DND-41 (cell line): ENCODE results near the gene AKT3.

Experiments used
- EZH2 ChIP-seq: IDR thresholded peaks from 3 replicates; pipeline ENCODE4 v1.6.1; 2012; ENCODE audit warnings: borderline replicate concordance, low read depth, mild to moderate bottlenecking, moderate library complexity, low read length, inconsistent platforms; ENCODE audit not compliant: severe bottlenecking
- TF ChIP-seq, protein P1 (sequence below): IDR thresholded peaks from 2 replicates; pipeline ENCODE4 v1.5.1; 2012; ENCODE audit warnings: borderline replicate concordance, low read length, moderate library complexity, mild to moderate bottlenecking; ENCODE audit not compliant: poor library complexity, severe bottlenecking; ENCODE audit errors: extremely low read depth

DNA sequence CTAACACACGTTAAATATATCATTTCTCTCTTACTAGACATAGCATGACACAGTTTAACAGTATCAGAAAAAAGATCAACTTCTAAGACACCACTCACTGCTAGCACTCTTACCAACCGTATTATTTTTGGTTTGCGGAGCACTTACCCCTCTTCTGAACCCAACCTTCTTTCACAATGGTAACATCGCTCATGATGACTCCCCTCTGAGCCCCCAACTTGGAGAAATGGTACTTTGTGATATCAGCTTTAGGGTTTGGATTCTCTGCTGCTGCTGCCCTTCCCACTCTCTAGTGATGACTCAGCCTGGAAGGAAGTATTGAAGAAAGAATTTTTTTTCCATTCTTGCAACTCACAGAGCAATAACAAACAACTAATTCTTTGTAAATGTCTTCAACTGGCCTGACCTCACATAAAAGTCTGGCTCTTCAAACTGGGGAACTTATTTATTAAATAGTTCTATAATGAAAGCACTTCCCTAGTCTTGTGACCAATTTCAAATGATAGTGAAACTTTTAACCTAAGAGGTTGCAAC lies 7.0 kb downstream of the AKT3 start:
- TF ChIP-seq, protein P1, sequence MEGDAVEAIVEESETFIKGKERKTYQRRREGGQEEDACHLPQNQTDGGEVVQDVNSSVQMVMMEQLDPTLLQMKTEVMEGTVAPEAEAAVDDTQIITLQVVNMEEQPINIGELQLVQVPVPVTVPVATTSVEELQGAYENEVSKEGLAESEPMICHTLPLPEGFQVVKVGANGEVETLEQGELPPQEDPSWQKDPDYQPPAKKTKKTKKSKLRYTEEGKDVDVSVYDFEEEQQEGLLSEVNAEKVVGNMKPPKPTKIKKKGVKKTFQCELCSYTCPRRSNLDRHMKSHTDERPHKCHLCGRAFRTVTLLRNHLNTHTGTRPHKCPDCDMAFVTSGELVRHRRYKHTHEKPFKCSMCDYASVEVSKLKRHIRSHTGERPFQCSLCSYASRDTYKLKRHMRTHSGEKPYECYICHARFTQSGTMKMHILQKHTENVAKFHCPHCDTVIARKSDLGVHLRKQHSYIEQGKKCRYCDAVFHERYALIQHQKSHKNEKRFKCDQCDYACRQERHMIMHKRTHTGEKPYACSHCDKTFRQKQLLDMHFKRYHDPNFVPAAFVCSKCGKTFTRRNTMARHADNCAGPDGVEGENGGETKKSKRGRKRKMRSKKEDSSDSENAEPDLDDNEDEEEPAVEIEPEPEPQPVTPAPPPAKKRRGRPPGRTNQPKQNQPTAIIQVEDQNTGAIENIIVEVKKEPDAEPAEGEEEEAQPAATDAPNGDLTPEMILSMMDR: no peak
- no peak for TF ChIP-seq EZH2
